B cell (primary cell): ENCODE results near the gene VKORC1L1. TPM values are rescaled to one million over a fixed set of nuclear protein-coding genes. Genes with fewer than 3 reads are reported as not detected.

Experiments
- ATAC-seq: fragments of 200-7000 bp; cut with Tn5 transposase; one replicate; pipeline ENCODE4 v1.10.0; 2021; ENCODE audit warnings: low read depth, mild to moderate bottlenecking, moderate number of reproducible peaks, moderate library complexity
- CTCF ChIA-PET: fragments of 350-600 bp; sonication (Branson Sonifier 250); formaldehyde crosslinking; loops from one replicate; lab custom pipeline; 2021; ENCODE audit warnings: antibody characterized with exemption, inconsistent platforms; lab: Charles Lee
- POLR2A ChIA-PET: fragments of 350-600 bp; sonication (Branson Sonifier 250); formaldehyde crosslinking; loops from one replicate; lab custom pipeline; 2021; ENCODE audit warnings: antibody characterized with exemption; lab: Charles Lee
- DNase-seq: peaks from one replicate; pipeline ENCODE4 v3.0.0; 2013
- H2AFZ ChIP-seq: 2 replicates; pipeline ENCODE4 v1.6.1; 2012; ENCODE audit warnings: mild to moderate bottlenecking, low read depth, low read length; ENCODE audit not compliant: insufficient read depth, poor library complexity, severe bottlenecking
- H3K27ac ChIP-seq, 2 donors: 1 replicate in 1 of 2; 2 replicates in 1 of 2; pipeline ENCODE4 v1.5.1; 2012 to 2013; ENCODE audit warnings: low read length in 2 of 2, mild to moderate bottlenecking in 2 of 2, moderate library complexity in 1 of 2
- H3K27me3 ChIP-seq, 4 experiments: fragments of 200-600 bp in 1 of 4; sonication (generic) in 1 of 4; replicated peaks in 1 of 4; 1 replicate in 2 of 4; 2 replicates in 2 of 4; pipeline versions ENCODE4 v1.6.1 to v1.7.0; 2013 to 2016; ENCODE audit warnings: low read length in 3 of 4, mild to moderate bottlenecking in 2 of 4, mixed read lengths in 1 of 4, moderate library complexity in 1 of 4; ENCODE audit not compliant: insufficient read depth in 4 of 4, control insufficient read depth in 3 of 4; ENCODE audit errors: control extremely low read depth in 1 of 4
- H3K36me3 ChIP-seq, 2 experiments: replicated peaks in 1 of 2; 1 replicate in 1 of 2; 2 replicates in 1 of 2; pipeline versions ENCODE4 v1.6.1 to v1.7.1; 2013; ENCODE audit warnings: low read length in 1 of 2; ENCODE audit not compliant: insufficient read depth in 2 of 2, control insufficient read depth in 1 of 2; ENCODE audit errors: control extremely low read depth in 1 of 2, extremely low read depth in 1 of 2
- H3K4me1 ChIP-seq, 2 donors: fragments of 200-600 bp in 1 of 2; sonication (generic) in 1 of 2; 1 replicate in 1 of 2; 2 replicates in 1 of 2; pipeline versions ENCODE4 v1.5.1 to v1.6.1; 2013 to 2017; ENCODE audit warnings: low read length in 2 of 2; ENCODE audit not compliant: control insufficient read depth in 2 of 2, insufficient read depth in 2 of 2
- H3K4me2 ChIP-seq: replicated peaks from 2 replicates; pipeline ENCODE3; 2012; ENCODE audit warnings: mild to moderate bottlenecking, low read depth, low read length; ENCODE audit not compliant: poor library complexity, severe bottlenecking
- H3K4me3 ChIP-seq, 5 experiments: fragments of 200-600 bp in 1 of 5; sonication (generic) in 1 of 5; 1 replicate in 3 of 5; 2 replicates in 2 of 5; pipeline versions ENCODE4 v1.5.1 to v1.7.0; 2011 to 2016; ENCODE audit warnings: low read length in 4 of 5, mild to moderate bottlenecking in 4 of 5, low read depth in 2 of 5, control low read depth in 1 of 5, moderate library complexity in 1 of 5; ENCODE audit not compliant: insufficient read depth in 1 of 5; ENCODE audit errors: control extremely low read depth in 1 of 5, extremely low read depth in 1 of 5
- H3K79me2 ChIP-seq: fragments of 200-600 bp; sonication (generic); one replicate; pipeline ENCODE4 v1.6.0; 2016; ENCODE audit warnings: low read length; ENCODE audit not compliant: control insufficient read depth, insufficient read depth
- H3K9ac ChIP-seq: fragments of 200-600 bp; sonication (generic); 2 replicates; pipeline ENCODE4 v1.6.1; 2017; ENCODE audit warnings: mild to moderate bottlenecking, low read length, moderate library complexity
- H3K9me3 ChIP-seq, 3 donors: one replicate each; pipeline versions ENCODE4 v1.6.1 to v1.7.1; 2013; ENCODE audit warnings: low read length in 2 of 3; ENCODE audit not compliant: control insufficient read depth in 2 of 3, insufficient read depth in 1 of 3; ENCODE audit errors: control extremely low read depth in 1 of 3
- H4K20me1 ChIP-seq: 2 replicates; pipeline ENCODE4 v1.6.0; 2012; ENCODE audit warnings: mild to moderate bottlenecking, low read length; ENCODE audit not compliant: insufficient read depth, control insufficient read depth, poor library complexity, severe bottlenecking
- H3K27ac Mint-ChIP-seq: one replicate; pipeline ENCODE4 v1.8.0; 2021; ENCODE audit warnings: mixed read lengths
- H3K27me3 Mint-ChIP-seq: one replicate; pipeline ENCODE4 v1.8.0; 2021; ENCODE audit warnings: mixed read lengths
- H3K4me1 Mint-ChIP-seq: one replicate; pipeline ENCODE4 v1.8.0; 2021; ENCODE audit warnings: mixed read lengths
- H3K4me3 Mint-ChIP-seq: one replicate; pipeline ENCODE4 v1.8.0; 2021; ENCODE audit warnings: mixed read lengths
- H3K9me3 Mint-ChIP-seq: one replicate; pipeline ENCODE4 v1.8.0; 2022; ENCODE audit warnings: mixed read lengths; ENCODE audit not compliant: insufficient read depth
- EZH2 ChIP-seq: IDR thresholded peaks from 2 replicates; pipeline ENCODE4 v1.6.1; 2012; ENCODE audit warnings: borderline replicate concordance, low read depth, mild to moderate bottlenecking, moderate library complexity, low read length; ENCODE audit not compliant: insufficient read depth, poor library complexity, severe bottlenecking
- WGBS: methylation state at CpG from one replicate; pipeline ENCODE4 v1.1.5; 2013; ENCODE audit warnings: missing lambda C conversion rate; ENCODE audit not compliant: insufficient coverage; 5-methylcytosine and 5-hydroxymethylcytosine counted together
- intact Hi-C: fragments of 100-400 bp; cut with micrococcal nuclease; formaldehyde crosslinking; loops from one replicate; pipeline ENCODE4 v1.10.0; 2022
- polyA plus RNA-seq: library from polyadenylated mRNA; depleted of rRNA; stranded (reverse); fragments of >200 nt; gene quantifications from 2 replicates; pipeline ENCODE4 v1.2.3, GENCODE V29; 2012
- total RNA-seq, 2 donors: library from RNA; stranded (reverse); fragments of 120-200 nt in 1 of 2; gene quantifications; 1 replicate in 1 of 2; 2 replicates in 1 of 2; pipeline versions ENCODE4 v1.2.3 to v1.2.4, GENCODE V29; 2013 to 2022
- TF ChIP-seq, protein P1 (sequence below): fragments of 200-600 bp; IDR thresholded peaks from one replicate; pipeline ENCODE4 v1.8.0; 2022; ENCODE audit warnings: antibody characterized with exemption, mild to moderate bottlenecking

The VKORC1L1 gene
- total and polyA plus RNA-seq, 2 donors (not counting 1 experiment from before 2014, with no cell fraction given) = 2.2 to 8.1 TPM

DNA sequence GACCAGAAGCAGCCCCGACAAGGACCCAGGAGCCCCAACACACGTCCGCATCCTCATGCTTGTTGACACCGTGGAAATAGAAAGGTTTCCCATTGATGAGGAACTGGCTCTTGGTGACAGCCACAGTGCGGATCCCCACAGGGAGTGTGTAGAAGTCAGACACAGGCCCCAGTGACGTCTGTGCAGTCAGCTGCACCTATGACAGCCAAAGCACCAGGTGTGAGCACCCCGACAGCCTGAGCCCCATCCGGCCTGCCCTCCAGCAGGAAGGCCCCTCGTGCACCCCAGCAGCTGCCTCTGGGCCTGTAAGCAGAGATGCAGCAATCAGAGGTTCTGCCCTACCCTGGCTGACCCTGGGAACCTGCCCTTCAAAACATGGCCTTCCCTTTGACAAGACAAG, 102.0 kb downstream of the VKORC1L1 start:
- Mint-ChIP-seq H3K27me3 (no peaks in the 10 kb centered on the region), H3K9me3 (no peaks in the 10 kb centered on the region), H3K4me3 (no peak overlapping the region), H3K4me1 (peaks cover 7% of the 10 kb centered on the region), H3K27ac (no peak overlapping the region)
- H3K27me3 ChIP-seq = no peaks in the 10 kb centered on the region
- H3K4me2 ChIP-seq = no peak overlapping the region
- no peak overlapping the region for H3K9ac ChIP-seq
- POLR2A ChIA-PET = no interaction called here
- H2AFZ ChIP-seq = no peak overlapping the region
- peaks cover 14% of the 10 kb centered on the region for H3K79me2 ChIP-seq
- peak; percentile 24 for ATAC-seq
- H3K27ac ChIP-seq = no peak overlapping the region
- WGBS = 97% methylated on average over 9 of the region's 9 CpGs
- CTCF ChIA-PET = no interaction called here
- no peak for DNase-seq
- TF ChIP-seq, protein P1, sequence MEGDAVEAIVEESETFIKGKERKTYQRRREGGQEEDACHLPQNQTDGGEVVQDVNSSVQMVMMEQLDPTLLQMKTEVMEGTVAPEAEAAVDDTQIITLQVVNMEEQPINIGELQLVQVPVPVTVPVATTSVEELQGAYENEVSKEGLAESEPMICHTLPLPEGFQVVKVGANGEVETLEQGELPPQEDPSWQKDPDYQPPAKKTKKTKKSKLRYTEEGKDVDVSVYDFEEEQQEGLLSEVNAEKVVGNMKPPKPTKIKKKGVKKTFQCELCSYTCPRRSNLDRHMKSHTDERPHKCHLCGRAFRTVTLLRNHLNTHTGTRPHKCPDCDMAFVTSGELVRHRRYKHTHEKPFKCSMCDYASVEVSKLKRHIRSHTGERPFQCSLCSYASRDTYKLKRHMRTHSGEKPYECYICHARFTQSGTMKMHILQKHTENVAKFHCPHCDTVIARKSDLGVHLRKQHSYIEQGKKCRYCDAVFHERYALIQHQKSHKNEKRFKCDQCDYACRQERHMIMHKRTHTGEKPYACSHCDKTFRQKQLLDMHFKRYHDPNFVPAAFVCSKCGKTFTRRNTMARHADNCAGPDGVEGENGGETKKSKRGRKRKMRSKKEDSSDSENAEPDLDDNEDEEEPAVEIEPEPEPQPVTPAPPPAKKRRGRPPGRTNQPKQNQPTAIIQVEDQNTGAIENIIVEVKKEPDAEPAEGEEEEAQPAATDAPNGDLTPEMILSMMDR = no peak
- no peak for TF ChIP-seq EZH2
- H4K20me1 ChIP-seq = no peaks in the 10 kb centered on the region
- H3K4me3 ChIP-seq = no peak overlapping the region
- intact Hi-C loops = no loop called here
- peaks cover 0 to 43% of the 10 kb centered on the region in 2 experiments for H3K36me3 ChIP-seq
- H3K9me3 ChIP-seq = no peaks in the 10 kb centered on the region
- H3K4me1 ChIP-seq = no peaks in the 10 kb centered on the region

DNA sequence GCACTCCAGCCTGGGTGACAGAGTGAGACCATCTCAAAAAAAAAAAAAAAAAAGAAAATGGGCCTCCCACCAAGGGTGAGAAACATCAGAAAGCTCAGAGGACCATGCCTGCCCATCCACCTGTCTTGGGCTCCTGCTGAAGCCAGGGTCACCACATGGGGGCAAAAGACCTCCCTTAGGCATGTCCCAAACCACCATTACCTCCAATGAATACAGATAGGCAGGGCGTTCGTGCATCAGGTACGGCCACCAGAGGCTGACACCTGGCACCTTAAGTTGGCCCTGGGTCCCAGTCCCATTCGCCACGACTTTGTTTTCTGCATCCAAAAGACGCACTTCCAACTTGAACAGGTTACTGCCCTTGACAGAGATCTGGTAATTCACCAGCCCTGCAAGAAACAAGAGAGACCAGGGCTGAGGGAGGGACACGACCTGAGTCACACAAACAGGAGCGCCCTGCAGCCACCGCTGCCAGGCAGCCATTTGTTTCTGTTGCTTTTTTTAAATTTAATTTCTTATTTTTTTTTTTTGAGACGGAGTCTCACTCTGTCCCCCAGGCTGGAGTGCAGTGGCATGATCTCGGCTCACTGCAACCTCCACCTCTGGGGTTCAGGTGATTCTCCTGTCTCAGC, 103.1 kb downstream of the VKORC1L1 start:
- Histone ChIP-seq H4K20me1 (peaks cover 8% of the 10 kb centered on the region), H3K9ac (no peak overlapping the region), H3K79me2 (peaks cover 22% of the 10 kb centered on the region), H3K27me3 (no peaks in the 10 kb centered on the region), H3K27ac (no peak overlapping the region), H3K4me1 (peaks cover 7 to 9% of the 10 kb centered on the region in 2 donors), H3K4me2 (no peak overlapping the region), H3K4me3 (no peak overlapping the region), H3K9me3 (no peaks in the 10 kb centered on the region), H2AFZ (no peak overlapping the region), H3K36me3 (peaks cover 0 to 36% of the 10 kb centered on the region in 2 experiments)
- TF ChIP-seq, protein P1 = no peak
- TF ChIP-seq EZH2 = no peak
- Mint-ChIP-seq H3K4me3 (no peak overlapping the region), H3K27ac (no peak overlapping the region), H3K27me3 (no peaks in the 10 kb centered on the region), H3K9me3 (no peaks in the 10 kb centered on the region), H3K4me1 (peaks cover 16% of the 10 kb centered on the region)
- WGBS = 96% methylated on average over 10 of the region's 11 CpGs
- ChIA-PET CTCF (no interaction called here), POLR2A (interaction anchor here (0.6 kb wide), 1 partner anchor 109 kb away, joined by 3 read pairs; no protein-coding TSS in a partner anchor)
- intact Hi-C loops = no loop called here
- DNase-seq (no peak), ATAC-seq (no peak)
